Measurements from ENCODE around the gene ZBTB7C. TPM values are rescaled to one million over a fixed set of nuclear protein-coding genes. Genes with fewer than 3 reads are reported as not detected.

Gene ZBTB7C
- not detected in 2 replicates for total RNA-seq

DNA sequence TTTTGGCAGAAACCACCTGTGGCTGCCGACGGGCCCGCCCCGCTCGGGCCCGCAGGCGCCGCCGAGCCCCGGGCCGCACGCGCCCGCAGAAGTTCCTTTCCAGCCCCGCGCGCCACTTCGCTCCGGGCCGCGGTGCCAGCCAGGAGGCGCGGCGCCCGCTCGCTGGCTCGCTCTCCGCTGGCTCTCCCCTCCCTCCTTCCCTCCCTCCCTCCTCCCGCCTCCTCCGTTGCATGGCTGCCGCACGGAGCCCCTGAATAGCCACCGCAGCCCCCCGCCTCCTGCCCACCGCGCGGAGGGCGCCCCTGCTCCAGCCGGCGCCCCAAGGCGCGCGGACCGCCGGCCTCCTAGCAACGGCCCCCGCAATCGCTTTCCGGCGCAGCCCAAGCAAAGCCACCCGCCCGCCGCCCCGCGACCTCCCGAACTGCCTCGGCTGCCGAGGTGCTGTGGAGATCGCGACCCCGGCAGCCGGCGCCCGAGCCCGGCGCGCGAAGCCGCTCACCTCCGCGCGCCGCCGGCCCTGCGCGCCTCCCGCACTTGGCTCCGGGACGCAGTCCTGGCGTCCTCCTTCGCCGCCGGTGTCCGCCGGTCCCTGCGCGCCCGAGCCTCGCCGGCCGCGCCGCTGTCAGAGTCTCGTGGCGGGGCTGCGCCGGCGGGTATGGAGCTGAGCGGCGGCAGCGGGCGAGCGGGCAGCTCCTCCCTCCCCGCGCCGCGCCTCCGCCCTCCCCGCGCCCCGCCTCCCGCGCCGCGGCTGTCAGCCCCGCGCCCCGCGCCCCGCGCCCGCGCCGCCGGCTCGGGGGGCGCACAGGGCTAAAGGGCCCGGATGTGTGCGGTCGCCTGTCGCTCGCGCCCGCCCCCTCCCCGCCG is at the start of gene ZBTB7C:
TSS of gene ZBTB7C (minus strand) at position 657 of the 864 bp plus-strand sequence.

Other genes starting within 250 kb of the ZBTB7C start
- gene CTIF, start 129.6 kb upstream of the ZBTB7C start, total RNA-seq: 10.1 and 11.4 TPM in 2 replicates

Data from bronchus fibroblast of lung (primary cell).